MM.1S (cell line): ENCODE data around the gene WDR36.

Source experiments
- DNase-seq: peaks from one replicate; pipeline ENCODE4 v3.0.0-alpha.2; 2015
- H2AFZ ChIP-seq: fragments of 300-600 bp; sonication (generic); 2 replicates; pipeline ENCODE4 v1.6.0; 2016; ENCODE audit warnings: antibody characterized with exemption, low read length
- H3F3A ChIP-seq: fragments of 300-600 bp; sonication (generic); 2 replicates; pipeline ENCODE4 v1.6.1; 2016; ENCODE audit warnings: mild to moderate bottlenecking, antibody characterized with exemption, low read length, moderate library complexity, mixed read lengths; ENCODE audit not compliant: insufficient read depth
- H3K27ac ChIP-seq: fragments of 300-600 bp; sonication (generic); 2 replicates; pipeline ENCODE4 v1.5.1; 2016; ENCODE audit warnings: mild to moderate bottlenecking, low read length
- H3K27me3 ChIP-seq: fragments of 300-600 bp; sonication (generic); replicated peaks from 2 replicates; pipeline ENCODE4 v1.6.0; 2016; ENCODE audit warnings: low read length; ENCODE audit not compliant: insufficient read depth
- H3K36me3 ChIP-seq: fragments of 300-600 bp; sonication (generic); replicated peaks from 2 replicates; pipeline ENCODE4 v1.6.1; 2016; ENCODE audit warnings: mild to moderate bottlenecking, low read length, mixed read lengths; ENCODE audit not compliant: insufficient read depth
- H3K4me1 ChIP-seq: fragments of 300-600 bp; sonication (generic); 2 replicates; pipeline ENCODE4 v1.6.1; 2016; ENCODE audit warnings: low read length, mixed read lengths
- H3K4me2 ChIP-seq: fragments of 300-600 bp; sonication (generic); 2 replicates; pipeline ENCODE4 v1.6.0; 2016; ENCODE audit warnings: low read depth, low read length
- H3K4me3 ChIP-seq: fragments of 300-600 bp; sonication (generic); 2 replicates; pipeline ENCODE4 v1.5.1; 2016; ENCODE audit warnings: low read length, mixed read lengths
- H3K79me2 ChIP-seq: fragments of 300-600 bp; sonication (generic); 2 replicates; pipeline ENCODE4 v1.6.1; 2016; ENCODE audit warnings: mixed run types, low read length, mixed read lengths
- H3K9ac ChIP-seq: fragments of 300-600 bp; sonication (generic); 2 replicates; pipeline ENCODE4 v1.6.1; 2016; ENCODE audit warnings: low read length, mixed read lengths
- H3K9me2 ChIP-seq: fragments of 300-600 bp; sonication (generic); replicated peaks from 2 replicates; pipeline ENCODE4 v1.6.1; 2016; ENCODE audit warnings: mild to moderate bottlenecking, low read length, mixed read lengths; ENCODE audit not compliant: insufficient read depth
- H3K9me3 ChIP-seq: fragments of 300-600 bp; sonication (generic); replicated peaks from 2 replicates; pipeline ENCODE4 v1.6.1; 2016; ENCODE audit warnings: mild to moderate bottlenecking, low read length, mixed read lengths; ENCODE audit not compliant: insufficient read depth
- H4K20me1 ChIP-seq: fragments of 300-600 bp; sonication (generic); 2 replicates; pipeline ENCODE4 v1.6.1; 2016; ENCODE audit warnings: mild to moderate bottlenecking, low read length, moderate library complexity, mixed read lengths; ENCODE audit not compliant: insufficient read depth
- EZH2 ChIP-seq: fragments of 300-600 bp; sonication (generic); optimal IDR thresholded peaks from 2 replicates; pipeline ENCODE3; 2017; ENCODE audit warnings: low read depth, mild to moderate bottlenecking, antibody characterized with exemption, low read length, mixed read lengths
- EZH2phosphoT487 ChIP-seq: fragments of 300-600 bp; sonication (generic); IDR thresholded peaks from 2 replicates; pipeline ENCODE4 v1.6.1; 2018; ENCODE audit warnings: antibody characterized with exemption, low read length
- TF ChIP-seq, protein P1 (sequence below): fragments of 300-600 bp; sonication (generic); IDR thresholded peaks from 2 replicates; pipeline ENCODE4 v1.5.1; 2016; ENCODE audit warnings: antibody characterized with exemption, low read length, mixed read lengths

WDR36 gene

DNA sequence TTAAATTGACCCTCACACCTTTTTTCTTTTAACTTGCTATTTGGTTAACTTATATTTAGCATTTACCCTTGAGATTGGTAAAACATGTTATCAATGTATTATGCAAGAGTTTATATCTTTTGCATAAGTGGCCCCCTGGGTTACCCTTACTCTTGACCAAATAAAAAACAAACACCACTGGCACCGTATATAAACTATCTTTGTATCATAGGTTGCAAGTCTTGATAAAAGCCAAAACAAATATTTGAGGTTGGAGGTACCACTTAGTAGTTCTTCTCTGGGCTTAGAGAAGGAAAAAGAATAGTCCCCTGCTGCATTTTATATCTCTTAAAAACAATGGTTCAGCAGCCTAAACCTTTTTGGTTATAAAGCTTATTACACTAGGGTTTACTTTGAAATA lies 61.3 kb downstream of the WDR36 start:
- Histone ChIP-seq H3K9me2 (no peaks in the 10 kb centered on the region), H3K4me2 (no peak overlapping the region), H3K9ac (no peak overlapping the region), H3K79me2 (no peaks in the 10 kb centered on the region), H3K4me1 (no peaks in the 10 kb centered on the region), H3K27ac (no peak overlapping the region), H4K20me1 (no peaks in the 10 kb centered on the region), H3F3A (no peaks in the 10 kb centered on the region), H3K9me3 (no peaks in the 10 kb centered on the region), H3K36me3 (no peaks in the 10 kb centered on the region), H3K4me3 (no peak overlapping the region), H3K27me3 (no peaks in the 10 kb centered on the region), H2AFZ (no peak overlapping the region)
- no peak for DNase-seq
- no peak for TF ChIP-seq EZH2phosphoT487
- no peak for TF ChIP-seq EZH2
- TF ChIP-seq, protein P1, sequence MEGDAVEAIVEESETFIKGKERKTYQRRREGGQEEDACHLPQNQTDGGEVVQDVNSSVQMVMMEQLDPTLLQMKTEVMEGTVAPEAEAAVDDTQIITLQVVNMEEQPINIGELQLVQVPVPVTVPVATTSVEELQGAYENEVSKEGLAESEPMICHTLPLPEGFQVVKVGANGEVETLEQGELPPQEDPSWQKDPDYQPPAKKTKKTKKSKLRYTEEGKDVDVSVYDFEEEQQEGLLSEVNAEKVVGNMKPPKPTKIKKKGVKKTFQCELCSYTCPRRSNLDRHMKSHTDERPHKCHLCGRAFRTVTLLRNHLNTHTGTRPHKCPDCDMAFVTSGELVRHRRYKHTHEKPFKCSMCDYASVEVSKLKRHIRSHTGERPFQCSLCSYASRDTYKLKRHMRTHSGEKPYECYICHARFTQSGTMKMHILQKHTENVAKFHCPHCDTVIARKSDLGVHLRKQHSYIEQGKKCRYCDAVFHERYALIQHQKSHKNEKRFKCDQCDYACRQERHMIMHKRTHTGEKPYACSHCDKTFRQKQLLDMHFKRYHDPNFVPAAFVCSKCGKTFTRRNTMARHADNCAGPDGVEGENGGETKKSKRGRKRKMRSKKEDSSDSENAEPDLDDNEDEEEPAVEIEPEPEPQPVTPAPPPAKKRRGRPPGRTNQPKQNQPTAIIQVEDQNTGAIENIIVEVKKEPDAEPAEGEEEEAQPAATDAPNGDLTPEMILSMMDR: no peak

DNA sequence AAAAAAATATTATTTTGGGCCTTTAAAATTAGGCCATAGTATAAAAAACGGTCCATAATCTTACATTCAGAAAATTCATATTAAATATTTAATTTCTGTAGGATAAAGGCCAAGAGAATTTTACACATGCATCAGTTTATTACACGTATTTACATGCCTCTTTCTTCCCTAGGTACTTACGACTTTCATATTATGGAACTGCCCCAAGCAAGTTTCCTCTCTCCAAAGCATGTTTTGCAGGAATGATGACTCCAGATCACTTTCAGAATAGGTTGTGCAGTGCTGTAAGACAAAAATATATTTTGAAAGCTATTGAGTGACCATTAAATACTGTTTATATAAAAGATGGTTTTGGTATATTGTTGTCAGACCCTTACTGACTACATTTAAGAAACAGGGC lies 61.8 kb downstream of the WDR36 start:
- DNase-seq: no peak
- H3K27me3 ChIP-seq: no peaks in the 10 kb centered on the region
- TF ChIP-seq, protein P1: no peak
- TF ChIP-seq EZH2phosphoT487 (no peak), EZH2 (no peak)

DNA sequence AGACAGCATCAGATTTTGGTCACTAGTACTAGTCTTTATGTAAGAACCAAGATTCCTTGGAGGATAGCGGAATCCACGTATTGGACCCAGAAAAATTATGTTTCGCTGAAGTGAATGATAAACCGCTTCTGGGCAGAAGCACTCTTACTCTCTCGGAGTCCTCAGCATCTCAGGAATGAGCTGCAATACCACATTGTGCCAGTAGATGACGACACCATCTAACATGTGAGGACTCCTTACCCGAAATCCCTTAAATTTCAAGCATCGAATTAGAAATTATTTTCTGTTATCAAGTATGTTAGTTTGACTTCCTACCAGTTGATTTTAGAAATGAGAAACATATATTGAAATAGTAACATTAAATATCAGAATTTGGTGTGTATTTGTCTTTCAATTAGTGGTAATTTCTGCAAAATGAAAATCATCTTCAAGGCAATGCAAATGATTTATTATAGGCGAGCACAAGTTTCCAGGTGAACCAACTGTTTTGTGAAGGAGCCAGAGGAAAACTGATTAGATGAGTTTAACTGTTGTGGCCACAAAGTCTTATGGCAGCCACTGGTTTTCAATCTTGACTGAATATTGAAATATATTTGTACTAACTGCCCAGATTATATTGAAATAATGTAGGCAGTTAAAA lies 66.1 kb downstream of the WDR36 start:
- Histone ChIP-seq H2AFZ (no peak overlapping the region), H3K27ac (no peak overlapping the region)

More for the DNA sequence above, 61.8 kb downstream of the WDR36 start:
- Histone ChIP-seq H3K79me2 (no peaks in the 10 kb centered on the region), H3K27ac (no peak overlapping the region), H4K20me1 (no peaks in the 10 kb centered on the region), H3K9me2 (no peaks in the 10 kb centered on the region), H3K9me3 (no peaks in the 10 kb centered on the region), H3F3A (no peaks in the 10 kb centered on the region), H3K36me3 (no peaks in the 10 kb centered on the region), H3K9ac (no peak overlapping the region), H3K4me1 (no peaks in the 10 kb centered on the region), H3K4me2 (no peak overlapping the region), H3K4me3 (no peak overlapping the region), H2AFZ (no peak overlapping the region)

More for the DNA sequence above, 66.1 kb downstream of the WDR36 start:
- TF ChIP-seq EZH2: no peak
- TF ChIP-seq, protein P1: peak; percentile 100
- H3K4me2 ChIP-seq: peak overlapping the region; percentile 18; the same call in 1 of the 2 replicates
- peak; percentile 77 for DNase-seq
- no peaks in the 10 kb centered on the region for H3K27me3 ChIP-seq
- no peaks in the 10 kb centered on the region for H3K9me3 ChIP-seq
- H4K20me1 ChIP-seq: no peaks in the 10 kb centered on the region
- no peaks in the 10 kb centered on the region for H3F3A ChIP-seq
- no peak overlapping the region for H3K9ac ChIP-seq
- H3K9me2 ChIP-seq: no peaks in the 10 kb centered on the region
- no peak overlapping the region for H3K4me3 ChIP-seq
- H3K79me2 ChIP-seq: no peaks in the 10 kb centered on the region
- H3K4me1 ChIP-seq: no peaks in the 10 kb centered on the region
- H3K36me3 ChIP-seq: no peaks in the 10 kb centered on the region
